K562 (cell line): ENCODE data around the gene BLVRA. TPM values are rescaled to one million over a fixed set of nuclear protein-coding genes. Genes with fewer than 3 reads are reported as not detected.

ENCODE experiments used
- ATF1 ChIP-seq, 2 experiments: fragments of 450-650 bp in 1 of 2; IDR thresholded peaks; 2 replicates each; pipeline ENCODE4 v1.6.1; 2016; ENCODE audit warnings: missing compliant biosample characterization in 1 of 2, missing genetic modification characterization in 1 of 2
- ATF7 ChIP-seq: fragments of 450-650 bp; IDR thresholded peaks from 2 replicates; pipeline ENCODE4 v1.7.1; 2014; ENCODE audit warnings: mild to moderate bottlenecking, moderate library complexity
- CC2D1A ChIP-seq: fragments of 450-650 bp; IDR thresholded peaks from 2 replicates; pipeline ENCODE4 v1.6.1; 2017; ENCODE audit warnings: mild to moderate bottlenecking
- CXXC5 ChIP-seq: fragments of 250-450 bp; sonication (Bioruptor Pico); IDR thresholded peaks from 2 replicates; pipeline ENCODE4 v1.8.0; 2022; ENCODE audit warnings: inconsistent platforms, mild to moderate bottlenecking, moderate library complexity
- EP400 ChIP-seq: fragments of 450-650 bp; IDR thresholded peaks from 2 replicates; pipeline ENCODE4 v1.6.1; 2017; ENCODE audit warnings: antibody characterized with exemption, mild to moderate bottlenecking, moderate library complexity
- FOXA1 ChIP-seq: fragments of 450-650 bp; IDR thresholded peaks from 2 replicates; pipeline ENCODE4 v1.6.1; 2016; ENCODE audit warnings: mild to moderate bottlenecking, borderline replicate concordance
- FOXJ2 ChIP-seq: fragments of 200-800 bp; sonication (Bioruptor generic); IDR thresholded peaks from 2 replicates; pipeline ENCODE4 v1.6.1; 2016; ENCODE audit warnings: missing genetic modification characterization, missing compliant biosample characterization
- FOXM1 ChIP-seq, 2 experiments: fragments of 450-650 bp in 1 of 2; sonication (generic) in 1 of 2; formaldehyde crosslinking in 1 of 2; IDR thresholded peaks; 2 replicates each; pipeline versions ENCODE4 v1.6.1 to v1.9.0; 2017 to 2022; ENCODE audit warnings: low read depth in 2 of 2, mild to moderate bottlenecking in 2 of 2, missing genetic modification reagents in 1 of 2, moderate library complexity in 1 of 2
- HNRNPUL1 ChIP-seq: fragments of 200-400 bp; formaldehyde crosslinking; IDR thresholded peaks from 2 replicates; pipeline ENCODE4 v1.6.1; 2017; ENCODE audit warnings: low read length
- JUNB ChIP-seq: fragments of 450-650 bp; formaldehyde crosslinking; conservative IDR thresholded peaks from 2 replicates; pipeline ENCODE4 v1.4.0; 2020; ENCODE audit warnings: mild to moderate bottlenecking
- MCM7 ChIP-seq, 2 experiments: fragments of 450-650 bp; IDR thresholded peaks; 2 replicates each; pipeline ENCODE4 v1.6.1; 2016 to 2018
- MNT ChIP-seq, 2 experiments: fragments of 450-650 bp; conservative IDR thresholded peaks; 2 replicates each; pipeline ENCODE4 v1.6.1; 2017; ENCODE audit warnings: mild to moderate bottlenecking in 2 of 2, moderate library complexity in 2 of 2
- MXI1 ChIP-seq: IDR thresholded peaks from 2 replicates; pipeline ENCODE4 v1.6.1; 2011; ENCODE audit warnings: low read depth, mild to moderate bottlenecking, improper control_type of control experiment, low read length
- PBX2 ChIP-seq, 2 experiments: IDR thresholded peaks in 1 of 2; conservative IDR thresholded peaks in 1 of 2; 2 replicates each; pipeline ENCODE4 v1.6.1; 2016; ENCODE audit warnings: low read depth in 2 of 2, mild to moderate bottlenecking in 1 of 2, missing compliant biosample characterization in 1 of 2, missing genetic modification characterization in 1 of 2, moderate library complexity in 1 of 2
- SETDB1 ChIP-seq: IDR thresholded peaks from one replicate; pipeline ENCODE4 v1.6.1; 2012; ENCODE audit warnings: low read length, control low read depth, inconsistent platforms
- SIN3A ChIP-seq, 2 experiments: fragments of 150-350 bp in 1 of 2; IDR thresholded peaks; 2 replicates each; pipeline ENCODE4 v1.6.1; 2011 to 2016; ENCODE audit warnings: borderline replicate concordance in 2 of 2, low read depth in 2 of 2, low read length in 2 of 2, mild to moderate bottlenecking in 2 of 2, moderate library complexity in 2 of 2; ENCODE audit not compliant: control insufficient read depth in 1 of 2
- ZBTB1 ChIP-seq: sonication (generic); formaldehyde crosslinking; IDR thresholded peaks from 2 replicates; pipeline ENCODE4 v1.8.1; 2023; ENCODE audit warnings: missing genetic modification reagents, low read depth, mild to moderate bottlenecking, borderline replicate concordance
- polyA plus RNA-seq, 8 experiments: library from polyadenylated mRNA; depleted of rRNA in 4 of 8; stranded (reverse) in 5 of 8; unstranded in 3 of 8; fragments of >200 nt; fragmentation: Nextera tagmentation in 2 of 8; fragmentation: Illumina TruSeq in 1 of 8; extraction: Ambion mirVana in 2 of 8; extraction: Trizol in 1 of 8; gene quantifications; 2 replicates each; pipeline versions ENCODE4 v1.2.1 to v1.2.3, GENCODE V29; 2011 to 2014; ENCODE audit warnings: inconsistent platforms in 1 of 8, missing spikeins in 1 of 8
- total RNA-seq, 7 experiments: library from RNA; depleted of rRNA in 6 of 7; stranded (reverse); fragments of >200 nt in 6 of 7; fragmentation: Illumina TruSeq in 2 of 7; extraction: Trizol in 2 of 7; gene quantifications; 2 replicates each; pipeline versions ENCODE4 v1.2.1 to v1.2.3, GENCODE V29; 2011 to 2021; ENCODE audit warnings: low replicate concordance in 1 of 7
- TF ChIP-seq, protein P1 (sequence below): fragments of 450-650 bp; conservative IDR thresholded peaks from 2 replicates; pipeline ENCODE4 v1.6.1; 2016; ENCODE audit warnings: missing genetic modification characterization, low read depth, mild to moderate bottlenecking, missing compliant biosample characterization, moderate library complexity
- TF ChIP-seq, protein P2 (sequence below): fragments of 450-650 bp; IDR thresholded peaks from 2 replicates; pipeline ENCODE4 v1.6.1; 2016; ENCODE audit warnings: borderline replicate concordance

Gene BLVRA
- total and polyA plus RNA-seq, 9 of the 15 experiments (the other 6 are each of a cell fraction or from before 2014, with no cell fraction given), result 48.5 to 147 (median 61.5) TPM

DNA sequence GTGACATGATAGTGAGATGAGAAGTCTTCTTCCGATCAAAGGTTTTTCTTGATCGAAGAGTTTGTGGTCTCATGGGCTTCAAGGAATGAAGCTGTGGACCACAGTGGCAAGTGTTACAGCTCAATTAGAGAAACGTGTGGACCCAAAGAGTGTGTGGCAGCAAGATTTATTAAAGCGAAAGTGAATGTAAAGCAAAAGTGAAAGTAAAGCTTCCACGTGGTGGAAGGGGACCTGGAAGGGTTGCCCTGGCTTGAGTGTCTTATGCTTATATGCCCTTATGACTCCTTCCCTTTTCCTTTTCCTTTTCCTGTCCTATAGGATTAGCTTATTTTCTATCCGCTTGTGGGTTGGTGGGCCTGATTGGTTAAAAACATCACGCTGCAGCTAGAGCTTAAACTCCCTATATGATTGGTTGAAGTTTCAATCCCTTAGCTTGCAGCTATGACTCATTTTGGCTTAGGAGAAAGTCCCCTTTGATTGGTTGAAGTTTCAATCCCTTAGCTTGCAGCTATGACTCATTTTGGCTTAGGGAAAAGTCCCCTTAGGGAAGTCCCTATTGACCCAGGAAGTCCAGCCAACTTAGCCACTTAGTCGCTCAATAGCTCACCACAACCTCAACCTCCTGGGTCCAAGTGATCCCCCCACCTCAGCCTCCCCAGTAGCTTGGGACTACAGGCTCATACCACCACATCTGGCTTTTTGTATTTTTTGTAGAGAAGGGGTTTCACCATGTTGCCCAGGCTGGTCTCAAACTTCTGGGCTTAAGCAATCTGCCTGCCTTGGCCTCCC lies 76.2 kb downstream of the BLVRA start (continued):
- no peak for TF ChIP-seq PBX2 (CRISPR knock-in tag; IDR thresholded peaks at IDR 0.05; ENCODE audit: low read depth)
- TF ChIP-seq PBX2 (tag; conservative IDR thresholded peaks at IDR 0.05; ENCODE audit: low read depth), result peak; percentile 53; the same call in 1 of the 2 replicates
- TF ChIP-seq FOXJ2, result no peak
- TF ChIP-seq SETDB1, result no peak
- peak; percentile 84 for TF ChIP-seq CC2D1A
- peak; percentile 21 to 39; a peak in 1 of 4 replicates for TF ChIP-seq SIN3A (IDR thresholded peaks at IDR 0.05; ENCODE audit: borderline replicate concordance in 2 of 2, control insufficient read depth in 1 of 2, low read depth in 2 of 2, low read length in 2 of 2)
- no peak for TF ChIP-seq ATF1 (CRISPR knock-in tag; IDR thresholded peaks at IDR 0.05)
- peak; percentile 59 for TF ChIP-seq ATF1 (tag; IDR thresholded peaks at IDR 0.05)
- TF ChIP-seq MCM7 (IDR thresholded peaks at IDR 0.05), result no peak
- TF ChIP-seq, protein P1, sequence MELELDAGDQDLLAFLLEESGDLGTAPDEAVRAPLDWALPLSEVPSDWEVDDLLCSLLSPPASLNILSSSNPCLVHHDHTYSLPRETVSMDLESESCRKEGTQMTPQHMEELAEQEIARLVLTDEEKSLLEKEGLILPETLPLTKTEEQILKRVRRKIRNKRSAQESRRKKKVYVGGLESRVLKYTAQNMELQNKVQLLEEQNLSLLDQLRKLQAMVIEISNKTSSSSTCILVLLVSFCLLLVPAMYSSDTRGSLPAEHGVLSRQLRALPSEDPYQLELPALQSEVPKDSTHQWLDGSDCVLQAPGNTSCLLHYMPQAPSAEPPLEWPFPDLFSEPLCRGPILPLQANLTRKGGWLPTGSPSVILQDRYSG (tag), result peak; percentile 76; the same call in 1 of the 2 replicates
- TF ChIP-seq EP400, result 0 out of 2 replicates have a peak, but pooled peaks have one; percentile 44
- no peak for TF ChIP-seq FOXA1
- no peak for TF ChIP-seq ZBTB1 (CRISPR knock-in tag)
- peak; percentile 73; the same call in 1 of the 2 replicates for TF ChIP-seq FOXM1 (IDR thresholded peaks at IDR 0.05; ENCODE audit: low read depth)
- TF ChIP-seq FOXM1 (CRISPR knock-in tag; IDR thresholded peaks at IDR 0.05; ENCODE audit: low read depth), result no peak
- TF ChIP-seq CXXC5 (CRISPR knock-in tag), result peak; percentile 22
- peak; percentile 92 to 93 for TF ChIP-seq MNT (conservative IDR thresholded peaks at IDR 0.05)
- TF ChIP-seq, protein P2, sequence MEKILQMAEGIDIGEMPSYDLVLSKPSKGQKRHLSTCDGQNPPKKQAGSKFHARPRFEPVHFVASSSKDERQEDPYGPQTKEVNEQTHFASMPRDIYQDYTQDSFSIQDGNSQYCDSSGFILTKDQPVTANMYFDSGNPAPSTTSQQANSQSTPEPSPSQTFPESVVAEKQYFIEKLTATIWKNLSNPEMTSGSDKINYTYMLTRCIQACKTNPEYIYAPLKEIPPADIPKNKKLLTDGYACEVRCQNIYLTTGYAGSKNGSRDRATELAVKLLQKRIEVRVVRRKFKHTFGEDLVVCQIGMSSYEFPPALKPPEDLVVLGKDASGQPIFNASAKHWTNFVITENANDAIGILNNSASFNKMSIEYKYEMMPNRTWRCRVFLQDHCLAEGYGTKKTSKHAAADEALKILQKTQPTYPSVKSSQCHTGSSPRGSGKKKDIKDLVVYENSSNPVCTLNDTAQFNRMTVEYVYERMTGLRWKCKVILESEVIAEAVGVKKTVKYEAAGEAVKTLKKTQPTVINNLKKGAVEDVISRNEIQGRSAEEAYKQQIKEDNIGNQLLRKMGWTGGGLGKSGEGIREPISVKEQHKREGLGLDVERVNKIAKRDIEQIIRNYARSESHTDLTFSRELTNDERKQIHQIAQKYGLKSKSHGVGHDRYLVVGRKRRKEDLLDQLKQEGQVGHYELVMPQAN, result peak; percentile 83; the same call in 1 of the 2 replicates
- TF ChIP-seq HNRNPUL1, result no peak
- peak; percentile 87 for TF ChIP-seq MXI1
- TF ChIP-seq JUNB (CRISPR knock-in tag), result 0 out of 2 replicates have a peak, but pooled peaks have one; percentile 61
- TF ChIP-seq ATF7, result 0 out of 2 replicates have a peak, but pooled peaks have one; percentile 39
